ENCODE results near the gene RBM42. TPM values are rescaled to one million over a fixed set of nuclear protein-coding genes. Genes with fewer than 3 reads are reported as not detected.
A peak's percentile ranks its signal among the peaks of the same experiment; 100 is the strongest.

The RBM42 gene
- total RNA-seq, 1 experiment from 2014 or later, result 129 TPM

- no peak for DNase-seq (ENCODE audit: low read depth)
Measured at GRCh38 chr19:35620001-35620400, 8.8 kb upstream of the RBM42 start.

DNA sequence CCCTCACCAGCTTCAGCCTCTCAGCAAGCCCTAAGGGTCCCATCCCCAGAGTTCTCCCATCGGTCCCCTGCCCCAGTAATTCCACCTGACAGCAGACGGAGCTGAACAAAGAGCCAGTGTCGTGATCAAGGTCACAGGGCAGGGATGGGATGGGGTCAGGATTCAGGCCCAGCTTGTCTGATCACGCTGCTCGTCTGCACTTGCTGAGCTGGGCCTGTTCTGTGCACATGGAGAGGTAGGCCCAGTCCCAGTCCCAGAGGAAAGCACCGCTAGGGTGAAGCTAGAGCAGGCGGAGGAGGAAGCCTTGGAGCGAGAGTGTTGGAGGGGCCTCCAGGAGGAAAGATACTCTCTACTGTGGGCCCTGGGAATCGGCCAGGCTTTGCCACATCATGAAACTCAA lies 7.1 kb upstream of the RBM42 start:
- DNase-seq (ENCODE audit: low read depth), result no peak

GRCh38 chr19:35622750-35623149 lies 6.1 kb upstream of the RBM42 start:
- DNase-seq (ENCODE audit: low read depth), result no peak

DNA sequence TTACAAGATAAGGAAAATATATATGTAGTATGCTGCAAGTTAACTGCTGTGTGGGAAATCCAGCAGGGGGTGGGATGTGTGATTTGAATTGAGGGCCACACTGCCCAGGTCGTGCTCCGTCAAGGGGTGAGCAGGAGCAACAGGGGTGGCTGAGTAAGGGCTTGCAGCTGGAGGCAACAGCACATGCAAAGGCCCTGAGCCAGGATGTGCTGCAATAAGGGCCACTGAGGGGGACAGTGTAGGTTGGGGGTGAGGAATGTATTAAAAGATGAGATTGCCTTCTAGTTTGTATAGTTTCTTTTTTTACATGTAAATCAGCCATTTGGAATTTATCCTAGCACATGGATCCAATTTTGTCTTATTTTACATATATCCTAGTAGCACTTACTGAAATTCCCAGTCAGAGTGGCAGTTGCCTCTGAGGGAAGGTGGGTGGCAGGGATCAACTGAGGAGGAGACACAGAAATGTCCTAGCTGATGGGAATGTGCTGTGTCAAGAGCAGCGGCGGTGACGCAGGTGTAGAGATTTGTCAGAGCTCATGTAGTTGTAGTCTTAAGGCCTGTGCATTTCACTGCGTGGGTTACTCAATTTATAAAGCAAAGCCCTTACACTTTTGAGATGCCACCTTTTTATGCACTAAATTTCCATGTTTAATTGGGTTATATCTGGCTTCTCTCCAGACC lies 5.4 kb upstream of the RBM42 start:
- DNase-seq (ENCODE audit: low read depth), result no peak

- DNase-seq (ENCODE audit: low read depth), result no peak
Measured at GRCh38 chr19:35628264-35628564, 622 bp upstream of the RBM42 start.

- DNase-seq (ENCODE audit: low read depth), result no peak
Measured at GRCh38 chr19:35629332-35629633, 447 bp downstream of the RBM42 start.

GRCh38 chr19:35633727-35634440 lies 5.0 kb downstream of the RBM42 start:
- no peak for DNase-seq (ENCODE audit: low read depth)

- no peak for DNase-seq (ENCODE audit: low read depth)
Measured at GRCh38 chr19:35636651-35637050, 7.8 kb downstream of the RBM42 start.

- no peak for DNase-seq (ENCODE audit: low read depth)
Measured at GRCh38 chr19:35637165-35637564, 8.3 kb downstream of the RBM42 start.

DNA sequence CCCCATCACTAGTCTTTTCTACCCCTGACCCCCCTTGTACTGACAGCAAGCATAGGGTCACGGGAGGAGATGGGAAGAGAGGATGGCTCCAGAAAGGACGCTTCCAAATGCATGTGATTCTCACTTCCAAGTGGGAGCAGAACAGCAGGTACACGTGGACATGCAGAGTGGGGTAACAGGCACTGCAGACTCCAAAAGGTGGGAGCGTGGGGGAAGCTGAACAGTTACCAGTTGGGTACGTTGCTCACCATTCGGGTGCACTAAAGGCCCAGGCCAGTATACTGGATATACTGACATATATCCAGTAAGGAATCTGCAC lies 10.4 kb downstream of the RBM42 start:
- DNase-seq (ENCODE audit: low read depth), result no peak

- no peak for DNase-seq (ENCODE audit: low read depth)
Measured at GRCh38 chr19:35639863-35640262, 11.0 kb downstream of the RBM42 start.

DNA sequence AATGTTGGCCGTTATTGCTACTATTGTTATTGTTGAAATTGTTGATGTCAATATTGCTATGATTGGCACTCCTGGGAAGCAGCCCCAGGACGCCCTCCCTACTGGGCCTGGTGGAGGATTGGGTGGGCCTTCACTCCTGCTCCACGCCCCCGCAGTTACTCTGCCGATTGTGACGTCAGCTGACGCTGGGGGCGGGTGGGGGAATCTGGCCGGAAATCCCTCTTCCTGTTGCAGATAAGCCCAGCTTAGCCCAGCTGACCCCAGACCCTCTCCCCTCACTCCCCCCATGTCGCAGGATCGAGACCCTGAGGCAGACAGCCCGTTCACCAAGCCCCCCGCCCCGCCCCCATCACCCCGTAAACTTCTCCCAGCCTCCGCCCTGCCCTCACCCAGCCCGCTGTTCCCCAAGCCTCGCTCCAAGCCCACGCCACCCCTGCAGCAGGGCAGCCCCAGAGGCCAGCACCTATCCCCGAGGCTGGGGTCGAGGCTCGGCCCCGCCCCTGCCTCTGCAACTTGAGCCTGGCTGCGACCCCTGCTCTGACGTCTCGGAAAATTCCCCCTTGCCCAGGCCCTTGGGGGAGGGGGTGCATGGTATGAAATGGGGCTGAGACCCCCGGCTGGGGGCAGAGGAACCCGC lies 12.8 kb downstream of the RBM42 start, which contains the start of gene ETV2:
ETV2 (plus strand) TSS at position 231 of the 637 bp plus-strand sequence. CDS start 716 bp downstream, outside the sequence.
- peak; percentile 42 for DNase-seq (ENCODE audit: low read depth)

DNA sequence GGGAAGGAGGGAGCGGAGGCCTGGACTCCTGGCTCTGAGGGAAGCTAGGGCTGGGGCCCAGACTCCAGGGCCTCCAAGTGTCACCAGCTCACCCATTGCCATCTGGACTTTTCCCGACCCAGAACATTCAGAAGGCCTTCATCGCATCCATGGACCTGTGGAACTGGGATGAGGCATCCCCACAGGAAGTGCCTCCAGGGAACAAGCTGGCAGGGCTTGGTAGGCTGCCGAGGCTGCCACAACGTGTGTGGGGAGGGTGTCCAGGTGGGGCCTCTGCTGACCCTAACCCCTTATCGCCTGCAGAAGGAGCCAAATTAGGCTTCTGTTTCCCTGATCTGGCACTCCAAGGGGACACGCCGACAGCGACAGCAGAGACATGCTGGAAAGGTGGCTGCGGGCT lies 13.5 kb downstream of the RBM42 start:
- no peak for DNase-seq (ENCODE audit: low read depth)

DNA sequence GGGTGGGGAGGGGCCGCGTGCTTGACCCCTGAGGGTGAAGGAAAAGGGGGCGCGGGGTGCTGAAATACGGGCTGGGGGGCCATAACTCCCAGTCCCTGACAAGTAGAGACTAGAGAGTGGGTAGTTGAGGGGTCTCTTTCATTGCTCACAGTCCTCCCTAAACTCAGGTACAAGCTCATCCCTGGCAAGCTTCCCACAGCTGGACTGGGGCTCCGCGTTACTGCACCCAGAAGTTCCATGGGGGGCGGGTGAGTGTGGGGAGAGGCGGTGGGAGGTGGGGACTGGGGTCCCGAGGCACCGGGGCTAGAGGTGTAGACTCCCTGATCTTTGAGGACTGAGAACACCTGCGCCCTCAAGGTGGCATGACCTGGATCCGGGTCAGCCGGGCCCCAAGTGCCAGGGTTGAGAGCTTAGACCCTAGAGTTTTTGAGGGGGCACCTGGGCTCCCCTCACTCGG lies 14.0 kb downstream of the RBM42 start:
- DNase-seq (ENCODE audit: low read depth), result no peak

DNA sequence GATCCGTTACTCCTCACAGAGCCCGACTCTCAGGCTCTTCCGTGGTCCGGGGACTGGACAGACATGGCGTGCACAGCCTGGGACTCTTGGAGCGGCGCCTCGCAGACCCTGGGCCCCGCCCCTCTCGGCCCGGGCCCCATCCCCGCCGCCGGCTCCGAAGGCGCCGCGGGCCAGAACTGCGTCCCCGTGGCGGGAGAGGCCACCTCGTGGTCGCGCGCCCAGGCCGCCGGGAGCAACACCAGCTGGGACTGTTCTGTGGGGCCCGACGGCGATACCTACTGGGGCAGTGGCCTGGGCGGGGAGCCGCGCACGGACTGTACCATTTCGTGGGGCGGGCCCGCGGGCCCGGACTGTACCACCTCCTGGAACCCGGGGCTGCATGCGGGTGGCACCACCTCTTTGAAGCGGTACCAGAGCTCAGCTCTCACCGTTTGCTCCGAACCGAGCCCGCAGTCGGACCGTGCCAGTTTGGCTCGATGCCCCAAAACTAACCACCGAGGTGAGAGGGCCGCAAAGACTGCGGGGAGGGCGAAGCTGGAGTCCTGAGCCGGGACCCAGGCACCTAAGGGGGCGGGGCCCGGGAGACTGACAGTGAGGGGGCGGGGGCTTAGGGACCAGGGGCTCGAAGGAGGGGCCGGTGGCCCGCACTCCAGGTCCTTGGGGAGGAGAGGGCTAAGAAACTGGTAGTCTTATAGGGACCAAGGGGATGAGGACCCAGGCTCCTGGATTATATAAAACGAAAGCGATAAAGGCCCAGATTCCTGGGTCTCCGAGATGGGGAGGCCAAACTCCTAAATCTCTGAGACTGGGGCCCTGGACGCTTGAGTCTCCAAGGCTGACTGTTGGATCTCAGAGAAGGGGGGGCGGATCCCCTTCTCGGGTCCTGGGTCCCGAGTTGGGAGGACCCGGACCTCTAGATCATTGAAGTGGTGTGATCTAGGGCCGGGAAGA lies 14.7 kb downstream of the RBM42 start:
- peak; percentile 86 for DNase-seq (ENCODE audit: low read depth)

DNA sequence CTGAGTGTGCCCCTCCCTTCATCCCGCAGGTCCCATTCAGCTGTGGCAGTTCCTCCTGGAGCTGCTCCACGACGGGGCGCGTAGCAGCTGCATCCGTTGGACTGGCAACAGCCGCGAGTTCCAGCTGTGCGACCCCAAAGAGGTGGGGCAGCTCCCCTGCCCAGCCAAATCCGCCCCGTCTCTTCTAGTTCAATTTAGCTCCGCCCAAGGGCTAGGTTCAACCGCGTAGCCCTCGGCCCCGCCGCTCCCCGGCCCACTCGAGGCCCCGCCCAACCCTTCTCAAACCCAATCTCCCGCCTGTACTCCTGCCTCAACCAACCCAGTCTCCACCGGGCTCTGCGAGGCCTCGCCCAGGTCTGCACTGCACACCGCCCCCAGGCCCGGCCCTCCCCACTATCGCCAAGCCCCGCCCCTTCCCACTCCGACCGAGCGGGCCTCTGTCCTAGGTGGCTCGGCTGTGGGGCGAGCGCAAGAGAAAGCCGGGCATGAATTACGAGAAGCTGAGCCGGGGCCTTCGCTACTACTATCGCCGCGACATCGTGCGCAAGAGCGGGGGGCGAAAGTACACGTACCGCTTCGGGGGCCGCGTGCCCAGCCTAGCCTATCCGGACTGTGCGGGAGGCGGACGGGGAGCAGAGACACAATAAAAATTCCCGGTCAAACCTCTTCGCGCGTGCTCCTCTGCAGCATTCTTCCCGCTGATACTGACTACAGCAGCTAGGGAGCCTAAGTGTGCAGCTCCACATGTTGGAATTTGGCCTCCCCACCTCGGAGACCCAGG lies 15.6 kb downstream of the RBM42 start:
- peak; percentile 97 for DNase-seq (ENCODE audit: low read depth)

DNA sequence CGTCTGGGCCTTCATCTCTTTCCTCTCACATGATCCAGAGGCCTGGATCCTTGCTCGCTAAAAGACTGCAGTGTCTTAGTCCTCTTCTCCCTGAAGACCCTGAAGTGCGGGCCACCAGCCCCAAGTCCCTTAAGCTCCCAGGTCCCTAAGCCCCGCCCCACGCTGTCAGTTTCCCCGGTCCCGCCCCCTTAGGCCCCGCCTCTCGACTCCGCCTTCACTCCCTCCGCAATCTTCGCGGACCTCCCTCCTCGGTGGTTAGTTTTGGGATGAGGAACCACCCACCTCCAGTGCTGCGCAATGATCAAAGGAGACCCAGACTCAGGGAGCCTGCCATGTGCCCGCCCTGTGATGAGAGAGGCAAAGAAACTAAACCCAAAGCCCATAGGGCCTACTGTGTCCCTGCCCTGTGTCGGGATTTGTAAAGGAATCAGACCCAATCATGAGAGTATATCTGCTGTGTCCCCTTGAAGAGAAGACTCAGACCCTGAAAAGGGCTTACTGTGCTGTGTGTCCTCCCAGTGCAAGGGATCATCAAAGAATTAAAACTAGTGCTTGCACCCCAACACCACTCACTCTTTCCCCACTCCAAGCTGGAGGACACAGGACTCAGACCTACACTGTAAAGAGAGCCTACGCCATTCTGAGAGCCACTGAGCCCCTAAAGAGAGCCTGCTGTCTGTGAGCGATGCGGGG lies 16.3 kb downstream of the RBM42 start:
- DNase-seq (ENCODE audit: low read depth), result peak; percentile 73

GRCh38 chr19:35645680-35646511 lies 17.1 kb downstream of the RBM42 start:
- no peak for DNase-seq (ENCODE audit: low read depth)

- DNase-seq (ENCODE audit: low read depth), result peak; percentile 98
Measured at GRCh38 chr19:35648017-35648961, 19.5 kb downstream of the RBM42 start, which contains the start of gene COX6B1. Gene COX6B1, plus strand, starts transcription at chr19:35648323. Its CDS starts 2,921 bp downstream, at chr19:35651244.

Measured in Daoy (cell line).